H1 (cell line): ENCODE data around the gene SEMA3D. TPM values are rescaled to one million over a fixed set of nuclear protein-coding genes. Genes with fewer than 3 reads are reported as not detected.

Source experiments
- ATF3 ChIP-seq: IDR thresholded peaks from 2 replicates; pipeline ENCODE4 v1.6.1; 2011; ENCODE audit warnings: low read depth, mild to moderate bottlenecking, low read length; ENCODE audit not compliant: insufficient read depth
- BACH1 ChIP-seq: IDR thresholded peaks from 2 replicates; pipeline ENCODE4 v1.6.1; 2012; ENCODE audit warnings: low read length, improper control_type of control experiment
- CHD7 ChIP-seq: fragments of 300-600 bp; sonication (generic); IDR thresholded peaks from 2 replicates; pipeline ENCODE4 v1.7.1; 2012; ENCODE audit warnings: low read length, moderate library complexity, mild to moderate bottlenecking, inconsistent platforms; ENCODE audit not compliant: insufficient replicate concordance
- MAFK ChIP-seq: IDR thresholded peaks from 2 replicates; pipeline ENCODE4 v1.6.1; 2012; ENCODE audit warnings: low read depth, mild to moderate bottlenecking, improper control_type of control experiment, low read length
- RAD21 ChIP-seq, 2 experiments: IDR thresholded peaks in 1 of 2; conservative IDR thresholded peaks in 1 of 2; 2 replicates each; pipeline ENCODE4 v1.6.1; 2011; ENCODE audit warnings: low read depth in 2 of 2, low read length in 2 of 2, improper control_type of control experiment in 1 of 2, inconsistent platforms in 1 of 2, mild to moderate bottlenecking in 1 of 2, moderate library complexity in 1 of 2
- TEAD4 ChIP-seq: IDR thresholded peaks from 2 replicates; pipeline ENCODE4 v1.6.1; 2012; ENCODE audit warnings: low read depth, low read length, inconsistent platforms, mixed read lengths
- ZNF274 ChIP-seq: IDR thresholded peaks from 2 replicates; pipeline ENCODE4 v1.7.0; 2012; ENCODE audit warnings: low read length, borderline replicate concordance; ENCODE audit errors: extremely low read depth
- polyA plus RNA-seq, 7 experiments: library from polyadenylated mRNA; depleted of rRNA in 3 of 7; stranded (reverse) in 5 of 7; unstranded in 2 of 7; fragments of >200 nt in 5 of 7; fragments of 200-250 nt in 2 of 7; gene quantifications; 1 replicate in 5 of 7; 2 replicates in 1 of 7; 4 replicates in 1 of 7; pipeline versions ENCODE4 v1.2.1 to v1.2.3, GENCODE V29; 2011 to 2013; ENCODE audit warnings: missing spikeins in 2 of 7, mixed read lengths in 2 of 7
- total RNA-seq: library from RNA; stranded (reverse); fragmentation: NEBNext Ultra II Directional; extraction: Animal tissue kit (Norgen Biotek cat#: 25700); gene quantifications from 2 replicates; pipeline ENCODE4 v1.2.1, GENCODE V29; 2021

SEMA3D gene
- total and polyA plus RNA-seq, 2 of the 8 experiments (the other 6 are each of a cell fraction or from before 2014, with no cell fraction given): 1.6 to 3.5 TPM

- TF ChIP-seq CHD7 (no peak), TEAD4 (no peak), BACH1 (no peak), ZNF274 (no peak), MAFK (no peak), ATF3 (no peak), RAD21 (IDR thresholded peaks at IDR 0.05 in 1 of 2, conservative IDR thresholded peaks at IDR 0.05 in 1 of 2; ENCODE audit: low read depth in 2 of 2, low read length in 2 of 2) (no peak)
Observed at GRCh38 chr7:85052056-85052737, 134.7 kb downstream of the SEMA3D start (continued).
